Measurements from ENCODE around the gene PHEX.

GRCh38 chrX:21998037-21998436 is 34.1 kb upstream of the PHEX start:
- TF ChIP-seq TOX (CRISPR knock-in tag; IDR thresholded peaks at IDR 0.05; ENCODE audit: borderline replicate concordance), result no peak
- TF ChIP-seq ISL1 (CRISPR knock-in tag; IDR thresholded peaks at IDR 0.05), result no peak
